Stimulated activated CD8-positive, alpha-beta memory T cell treated with anti-CD3 and anti-CD28 coated beads, Interleukin-7, amount 100 ng/mL, for 4 hours (primary cell): ENCODE data around the gene MPPED1.

ENCODE experiments used
- DNase-seq, 2 donors: peaks; one replicate each; pipeline ENCODE4 v3.0.0-alpha.2; 2020; ENCODE audit warnings: low read depth in 2 of 2

Gene MPPED1

GRCh38 chr22:43393132-43393843, 18.5 kb upstream of the MPPED1 start:
- DNase-seq = no peak

GRCh38 chr22:43393844-43394474, 17.9 kb upstream of the MPPED1 start:
- no peak for DNase-seq

GRCh38 chr22:43395086-43395695, 16.6 kb upstream of the MPPED1 start:
- no peak for DNase-seq

GRCh38 chr22:43396321-43396933, 15.4 kb upstream of the MPPED1 start:
- DNase-seq = no peak

GRCh38 chr22:43396934-43397457, 14.8 kb upstream of the MPPED1 start:
- no peak for DNase-seq

- no peak for DNase-seq
Observed at GRCh38 chr22:43397766-43398165, 14.0 kb upstream of the MPPED1 start.

- no peak for DNase-seq
Observed at GRCh38 chr22:43398246-43398645, 13.6 kb upstream of the MPPED1 start.

- DNase-seq = no peak
Observed at GRCh38 chr22:43398910-43399309, 12.9 kb upstream of the MPPED1 start.

- DNase-seq = no peak
Observed at GRCh38 chr22:43399338-43399979, 12.4 kb upstream of the MPPED1 start.

- no peak for DNase-seq
Observed at GRCh38 chr22:43399980-43400358, 11.8 kb upstream of the MPPED1 start.

- no peak for DNase-seq
Observed at GRCh38 chr22:43400449-43400848, 11.4 kb upstream of the MPPED1 start.

- DNase-seq = no peak
Observed at GRCh38 chr22:43401233-43401632, 10.6 kb upstream of the MPPED1 start.

- DNase-seq = no peak
Observed at GRCh38 chr22:43401661-43402060, 10.2 kb upstream of the MPPED1 start.

GRCh38 chr22:43402128-43402527, 9.7 kb upstream of the MPPED1 start:
- DNase-seq = no peak

- no peak for DNase-seq
Observed at GRCh38 chr22:43404673-43405385, 7.0 kb upstream of the MPPED1 start.

GRCh38 chr22:43406186-43406790, 5.5 kb upstream of the MPPED1 start:
- DNase-seq = no peak

- DNase-seq = no peak
Observed at GRCh38 chr22:43407591-43407990, 4.2 kb upstream of the MPPED1 start.

GRCh38 chr22:43408009-43408408, 3.8 kb upstream of the MPPED1 start:
- no peak for DNase-seq

- no peak for DNase-seq
Observed at GRCh38 chr22:43409046-43409445, 2.8 kb upstream of the MPPED1 start.

GRCh38 chr22:43409800-43410199, 2.0 kb upstream of the MPPED1 start:
- DNase-seq = no peak
